Pons (tissue), 1 donor: ENCODE measurements around the gene ZFR.
A peak's percentile ranks its signal among the peaks of the same experiment; 100 is the strongest.
"Not testable (repeated sequence)": the region's sequence is repeated elsewhere in the genome, so short reads cannot be mapped to it uniquely, and the experiment has no call there.

Source experiments
- DNase-seq: peaks from one replicate; pipeline ENCODE4 v3.0.0-alpha.2; 2016; ENCODE audit warnings: low spot score

Gene ZFR

DNA sequence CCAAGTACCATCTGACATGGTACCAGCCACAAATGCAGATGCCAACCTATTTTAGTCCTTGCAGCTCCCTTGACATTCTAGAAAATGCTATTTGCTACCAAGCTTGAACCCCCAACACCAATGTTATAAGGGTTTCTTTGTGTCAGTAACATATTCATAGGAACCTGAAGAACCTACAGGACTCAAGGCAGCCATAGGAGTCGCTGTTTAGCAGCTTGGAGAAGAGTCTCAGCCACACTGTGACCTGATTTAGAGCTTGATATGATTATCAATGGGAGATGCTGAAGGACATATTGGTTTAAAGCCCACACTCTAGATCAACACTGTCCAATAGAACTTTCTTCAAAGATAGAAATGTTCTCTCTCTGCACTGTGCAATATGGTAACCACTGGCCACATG lies 6.4 kb upstream of the ZFR start:
- DNase-seq = no peak

DNA sequence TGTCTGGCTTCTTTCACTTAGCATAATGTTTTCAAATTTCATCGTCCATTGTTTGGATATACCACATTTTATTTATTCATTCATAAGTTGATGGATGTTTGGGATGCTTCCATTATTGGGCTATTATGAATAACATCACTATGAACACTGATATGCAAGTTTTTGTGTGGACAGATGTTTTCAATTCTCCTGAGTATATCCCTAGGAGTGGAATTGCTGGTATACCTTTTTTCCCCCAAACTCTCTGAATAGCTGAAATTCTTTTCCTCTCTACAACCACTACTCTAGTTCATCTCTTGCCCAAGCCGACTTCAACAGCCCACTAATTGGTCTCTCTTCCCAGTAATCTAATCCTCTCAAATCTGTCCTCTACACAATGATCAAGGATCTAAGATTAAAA lies 4.7 kb upstream of the ZFR start:
- no peak for DNase-seq

DNA sequence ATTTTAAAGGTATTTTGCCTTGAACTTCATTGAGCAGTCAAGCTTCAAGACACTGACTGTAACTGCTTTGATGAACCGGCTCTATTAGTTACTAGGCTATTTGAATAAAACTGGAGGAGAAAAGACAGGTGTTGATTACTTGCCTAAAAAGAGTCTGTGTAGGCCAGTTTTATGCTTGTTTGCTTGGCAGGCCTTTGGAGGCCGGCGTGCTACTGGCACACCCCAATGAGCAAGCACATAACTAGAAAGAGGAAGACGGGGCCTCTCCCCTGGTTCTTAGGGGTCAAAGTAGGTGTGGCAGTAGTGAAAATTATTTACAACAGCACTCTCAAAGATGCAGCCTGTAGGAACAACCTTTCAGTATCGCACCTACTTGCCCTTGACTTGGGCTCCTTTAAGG lies 2.1 kb upstream of the ZFR start:
- DNase-seq = no peak

DNA sequence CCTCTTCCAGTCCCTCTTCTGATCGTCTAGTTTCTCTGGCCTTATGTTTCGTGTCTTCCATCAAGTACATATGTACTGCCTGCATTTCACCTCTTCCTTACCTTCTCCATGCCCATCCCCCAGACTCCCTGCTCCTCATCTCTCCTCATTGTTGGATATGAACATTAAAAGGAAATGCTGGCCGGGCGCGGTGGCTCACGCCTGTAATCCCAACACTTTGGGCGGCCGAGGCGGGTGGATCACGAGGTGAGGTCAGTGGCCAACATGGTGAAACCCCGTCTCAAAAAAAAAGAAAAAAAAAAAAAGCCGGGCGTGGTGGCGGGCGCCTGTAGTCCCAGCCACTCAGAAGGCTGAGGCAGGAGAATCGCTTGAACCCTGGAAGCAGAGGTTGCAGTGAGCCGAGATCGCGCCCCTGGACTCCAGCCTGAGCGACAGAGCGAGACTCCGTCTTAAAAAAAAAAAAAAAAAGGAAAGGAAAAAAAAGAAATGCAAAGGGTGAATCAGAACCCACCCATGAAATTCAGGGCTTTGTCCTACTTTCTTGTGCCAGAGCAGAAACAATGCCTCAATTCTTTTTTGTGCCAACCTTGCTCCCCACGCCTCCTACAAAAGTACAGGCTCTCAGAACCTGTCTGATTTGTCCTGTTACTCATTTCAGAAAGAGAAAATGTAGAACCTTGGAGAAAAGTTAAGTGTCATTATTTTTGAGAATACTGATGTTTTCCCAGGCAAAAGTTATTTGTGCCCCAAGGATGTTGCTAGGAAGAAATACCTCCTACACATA lies 1.5 kb upstream of the ZFR start:
- DNase-seq = no peak

DNA sequence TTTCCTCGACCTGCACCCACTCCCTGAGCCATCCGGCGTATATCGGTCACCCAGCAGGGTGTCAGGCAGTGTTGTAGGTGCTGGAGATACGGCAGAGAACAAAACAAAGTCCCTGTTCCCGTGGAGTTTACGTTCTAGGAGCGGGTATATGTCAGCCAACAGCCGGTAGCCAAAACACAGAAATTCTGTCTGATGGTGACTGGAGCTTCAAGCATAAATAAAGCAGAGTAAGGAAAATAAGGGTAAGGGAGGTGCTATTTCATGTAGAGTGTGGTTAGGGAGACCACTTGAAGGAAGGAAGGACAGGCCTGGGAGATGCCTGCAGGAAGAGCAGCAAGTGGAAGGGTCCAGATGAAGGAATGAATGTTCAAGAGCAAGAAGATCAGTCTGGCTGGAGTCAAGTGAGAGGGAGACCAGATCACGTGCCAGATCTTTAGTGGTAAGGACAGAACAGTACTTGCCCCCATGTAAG lies 783 bp upstream of the ZFR start:
- DNase-seq = peak; percentile 7

DNA sequence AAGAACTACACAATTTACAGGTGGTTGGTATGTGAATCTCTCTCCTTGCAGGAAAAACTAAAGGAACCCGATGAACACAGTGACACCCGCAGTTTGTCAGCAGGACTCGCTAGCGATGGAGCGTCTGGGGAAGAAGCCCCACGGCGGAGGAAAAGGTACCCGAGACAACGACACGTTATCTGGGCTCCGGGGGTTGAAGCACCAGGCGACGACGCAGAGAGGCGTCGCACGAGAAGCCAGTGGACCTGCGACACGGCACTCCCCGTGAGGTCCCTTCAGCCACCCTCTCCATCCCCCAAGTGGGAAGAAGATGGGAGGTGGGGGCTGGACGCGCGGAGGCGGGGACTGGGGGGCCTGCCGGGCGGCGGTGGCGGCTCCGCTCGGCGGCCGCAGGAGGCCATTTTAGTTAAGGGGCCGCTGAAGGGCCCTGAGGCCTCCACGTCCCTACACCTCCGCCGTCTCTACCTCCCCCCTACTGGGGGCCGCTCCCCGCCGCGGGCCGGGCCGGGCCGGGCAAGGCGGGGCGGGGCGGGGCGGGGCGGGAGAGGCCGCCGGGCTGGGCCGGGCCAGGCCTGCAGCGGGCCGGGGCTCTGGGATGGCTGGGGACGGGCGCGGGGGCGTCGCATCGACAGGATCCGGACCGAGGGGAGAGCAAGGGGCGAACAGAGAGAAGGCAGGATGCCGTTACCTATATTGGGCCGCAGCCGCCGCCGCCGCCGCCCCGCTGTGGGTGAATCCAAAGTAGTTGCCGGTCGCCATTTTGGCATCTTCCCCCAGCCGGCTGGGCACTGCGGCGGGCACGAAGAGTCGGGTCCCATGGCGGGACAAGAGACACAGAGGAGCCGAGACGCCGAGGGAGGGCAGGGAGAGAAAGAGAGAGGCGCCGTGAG lies 754 bp downstream of the ZFR start:
- DNase-seq = peak; percentile 34

DNA sequence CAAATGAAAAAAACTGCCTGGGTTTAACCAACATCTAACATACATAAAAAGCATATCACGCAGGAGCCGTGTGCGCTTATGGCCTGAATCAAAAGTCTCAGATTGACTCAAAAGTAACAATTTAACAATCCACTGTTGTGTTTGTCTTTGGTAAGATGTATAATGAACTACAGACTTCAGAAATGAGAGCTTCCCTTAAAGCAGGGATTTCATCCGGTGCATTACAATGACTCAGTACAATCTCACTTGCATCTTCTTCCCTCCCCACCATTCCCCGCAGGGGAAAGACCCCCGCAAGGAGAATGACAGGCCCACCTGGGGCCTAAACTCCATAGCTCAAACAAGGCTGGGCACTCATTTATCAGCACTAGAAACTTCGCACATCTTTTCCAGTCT lies 1.4 kb downstream of the ZFR start:
- no peak for DNase-seq

DNA sequence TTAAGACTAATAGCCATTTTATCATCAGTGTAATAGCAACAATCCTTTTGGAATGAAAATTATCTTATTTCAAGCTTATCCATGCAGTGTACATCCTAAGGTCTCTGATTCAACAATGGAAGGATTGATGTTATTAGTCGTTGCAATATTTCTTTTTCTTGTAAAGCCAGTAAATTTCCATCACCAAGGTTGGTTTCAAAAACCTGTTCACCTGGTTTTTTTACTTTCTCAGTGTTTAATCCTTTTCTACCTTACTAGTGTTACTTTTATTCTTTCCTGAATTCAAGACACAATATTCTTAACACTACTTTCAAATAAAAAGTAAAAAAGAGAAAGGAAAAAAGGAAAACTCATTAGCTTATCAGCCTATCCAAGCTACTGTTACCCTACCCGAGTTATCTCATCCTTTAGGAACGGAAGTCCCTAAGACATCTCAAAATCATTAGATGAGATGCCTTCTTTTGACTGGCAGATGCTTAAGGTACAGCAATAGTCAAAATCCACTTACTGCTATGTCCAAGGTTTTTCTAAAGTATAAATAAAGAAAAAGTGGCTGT lies 5.4 kb downstream of the ZFR start:
- no peak for DNase-seq

DNA sequence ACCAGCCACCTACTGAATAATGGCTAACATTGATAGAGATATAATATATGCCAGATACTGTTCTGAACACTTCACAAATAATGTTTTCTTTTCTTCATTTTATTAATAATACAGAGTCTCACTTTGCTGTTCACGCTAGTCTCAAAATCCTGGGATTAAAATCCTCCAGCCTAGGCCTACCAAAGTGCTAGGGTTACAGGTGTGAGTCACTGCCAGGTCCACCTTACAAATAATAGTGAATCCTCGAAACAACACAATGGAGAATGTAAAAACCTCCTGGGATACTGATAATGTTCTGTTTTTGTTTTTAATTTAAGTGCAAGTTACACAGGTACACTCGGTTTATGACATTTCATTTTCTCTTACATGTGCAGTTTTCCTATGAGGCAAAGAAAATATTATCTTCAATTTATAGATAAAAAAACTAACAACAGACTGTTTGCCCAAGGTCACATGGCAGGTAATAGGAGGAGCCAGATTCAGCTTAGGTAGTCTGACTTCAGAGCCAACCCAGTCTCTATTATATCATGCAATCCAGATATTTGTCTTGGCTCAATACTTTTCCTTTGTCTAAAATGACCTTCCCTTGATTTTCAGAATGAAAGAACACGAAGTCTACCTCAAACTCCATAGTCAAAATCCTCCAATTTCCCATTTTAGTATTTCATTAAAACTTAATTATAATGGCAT lies 7.8 kb downstream of the ZFR start:
- no peak for DNase-seq

DNA sequence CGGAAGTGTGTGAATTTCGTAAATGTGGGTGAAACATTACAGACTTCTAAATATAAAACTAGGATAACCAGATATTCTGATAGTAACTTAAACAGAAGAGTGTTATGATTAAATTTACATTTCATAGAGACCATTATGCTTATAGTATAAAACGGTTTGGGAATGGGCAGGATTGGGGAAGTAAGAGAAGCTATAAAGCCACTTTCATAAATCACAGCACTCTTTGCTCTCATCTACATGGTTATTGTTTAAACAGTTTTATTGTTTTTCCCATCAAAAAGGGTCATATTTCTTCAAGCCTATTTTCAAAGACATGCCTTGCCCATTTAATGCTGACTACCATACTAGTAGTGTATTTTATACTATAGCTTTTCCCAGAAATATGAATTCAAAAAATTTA lies 9.2 kb downstream of the ZFR start:
- DNase-seq = no peak

DNA sequence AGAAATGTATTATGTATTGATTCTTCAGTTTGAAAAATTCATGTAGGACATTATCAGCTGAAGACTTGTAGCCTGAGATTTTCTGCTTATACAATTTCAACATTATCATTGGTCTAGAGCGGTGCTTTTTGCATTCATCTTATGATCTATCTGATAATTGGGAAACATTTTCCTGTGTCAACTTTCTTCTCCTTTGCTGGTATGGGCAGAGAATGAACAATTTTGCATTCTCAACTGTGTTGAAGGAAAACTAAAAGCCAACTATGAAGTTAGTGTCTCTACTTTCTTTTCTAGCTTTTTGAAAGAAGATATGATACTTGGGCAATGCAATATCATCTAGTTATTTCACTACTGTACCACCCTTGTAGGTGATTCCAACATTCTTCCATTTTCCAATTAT lies 10.3 kb downstream of the ZFR start:
- DNase-seq = no peak

DNA sequence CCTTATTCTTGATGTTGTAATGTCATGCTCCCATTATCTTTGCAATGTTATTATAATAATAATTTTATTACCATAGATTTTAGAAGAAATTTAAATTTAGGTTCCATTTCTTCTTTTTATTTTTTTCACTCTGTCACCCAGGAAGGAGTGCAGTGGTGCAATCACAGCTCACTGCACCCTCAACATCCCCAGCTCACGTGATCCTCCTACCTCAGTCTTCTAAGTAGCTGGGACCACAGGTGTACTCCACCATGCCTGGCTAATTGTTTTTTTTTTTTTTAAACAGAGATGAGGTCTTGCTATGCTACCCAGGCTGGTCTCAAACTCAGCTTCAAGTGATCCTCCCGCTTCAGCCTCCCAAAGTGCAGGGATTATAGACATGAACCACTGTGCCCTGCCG lies 11.9 kb downstream of the ZFR start:
- no peak for DNase-seq

DNA sequence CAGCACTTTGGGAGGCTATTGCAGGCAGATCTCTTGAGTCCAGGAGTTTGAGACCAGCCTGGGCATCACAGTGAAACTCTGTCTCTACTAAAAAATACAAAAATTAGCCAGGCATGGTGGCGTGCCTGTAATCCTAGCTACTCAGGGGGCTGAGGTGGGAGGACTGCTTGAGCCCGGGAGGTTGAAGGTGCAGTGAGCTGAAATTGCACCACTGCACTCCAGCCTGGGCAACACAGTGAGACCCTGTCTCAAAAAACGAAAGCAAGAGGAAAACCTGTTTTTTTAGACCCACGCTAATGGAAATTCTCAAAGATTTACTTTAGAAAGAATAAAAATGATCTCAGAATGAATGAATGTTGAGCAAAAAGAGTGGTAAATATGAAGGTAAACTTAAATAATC lies 13.7 kb downstream of the ZFR start:
- not testable (repeated sequence) for DNase-seq

DNA sequence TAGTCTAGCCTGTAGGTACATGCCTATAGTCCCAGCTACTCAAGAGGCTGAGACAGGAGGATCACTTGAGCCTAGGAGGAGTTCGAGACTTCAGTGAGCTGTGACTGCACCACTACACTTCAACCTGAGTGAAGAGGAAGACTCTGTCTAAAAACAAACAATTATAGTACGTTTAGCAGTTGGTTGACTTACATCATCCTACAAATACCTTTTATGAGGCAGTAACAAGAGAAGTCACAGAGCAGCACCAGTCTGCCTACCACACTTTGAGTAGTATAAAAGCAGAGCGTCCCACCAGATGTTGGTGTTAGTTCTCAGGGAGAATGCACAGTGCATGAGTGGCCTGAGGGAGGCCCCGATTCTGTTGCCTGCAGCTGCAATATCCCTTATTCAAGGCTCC lies 16.1 kb downstream of the ZFR start:
- no peak for DNase-seq

DNA sequence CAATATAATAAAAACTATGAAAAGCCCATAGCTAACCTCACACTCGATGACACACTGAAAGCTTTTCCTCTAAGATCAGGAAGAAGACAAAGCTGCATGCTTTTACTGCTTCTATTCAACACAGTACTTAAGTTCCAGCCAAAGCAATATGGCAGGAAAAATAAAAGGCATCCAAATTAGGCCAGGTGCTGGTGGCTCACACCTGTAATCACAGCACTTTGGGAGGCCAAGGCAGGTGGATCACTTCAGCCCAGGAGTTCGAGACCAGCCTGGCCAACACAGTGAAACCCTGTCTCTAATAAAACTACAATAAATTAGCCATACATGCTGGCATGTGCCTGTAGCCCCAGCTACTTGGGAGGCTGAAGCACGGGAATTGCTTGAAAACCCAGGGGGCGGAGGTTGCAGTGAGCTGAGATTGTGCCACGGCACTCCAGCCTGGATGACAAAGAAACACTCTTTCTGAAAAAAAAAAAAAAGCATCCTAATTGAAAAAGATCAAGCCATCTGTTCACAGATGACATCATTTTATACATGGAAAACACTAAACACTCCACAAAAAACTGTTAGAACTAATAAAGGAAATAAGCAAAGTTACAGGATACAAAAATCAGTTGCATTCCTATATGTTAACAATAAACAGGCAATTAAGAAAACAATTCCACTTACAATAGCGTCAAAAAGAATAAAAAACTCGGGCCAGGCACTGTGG lies 17.9 kb downstream of the ZFR start:
- no peak for DNase-seq

DNA sequence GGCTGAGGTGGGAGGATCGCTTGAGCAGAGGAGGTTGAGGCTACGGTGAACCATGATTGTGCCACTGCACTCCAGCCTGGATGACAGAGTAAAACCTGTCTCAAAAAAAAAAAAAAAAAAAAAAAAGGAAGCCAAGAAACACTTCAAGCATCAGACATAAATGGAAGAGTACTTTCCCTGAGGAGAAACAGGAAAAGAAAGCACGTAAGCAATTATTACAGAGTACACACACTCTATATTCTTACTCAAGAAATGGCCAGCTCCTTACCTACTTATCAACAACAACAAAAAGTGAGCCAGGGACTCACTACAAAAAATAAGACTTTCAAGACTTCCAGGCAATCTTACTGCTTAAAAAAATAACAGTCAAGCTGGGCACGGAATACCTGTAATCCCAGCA lies 21.8 kb downstream of the ZFR start:
- DNase-seq = no peak

DNA sequence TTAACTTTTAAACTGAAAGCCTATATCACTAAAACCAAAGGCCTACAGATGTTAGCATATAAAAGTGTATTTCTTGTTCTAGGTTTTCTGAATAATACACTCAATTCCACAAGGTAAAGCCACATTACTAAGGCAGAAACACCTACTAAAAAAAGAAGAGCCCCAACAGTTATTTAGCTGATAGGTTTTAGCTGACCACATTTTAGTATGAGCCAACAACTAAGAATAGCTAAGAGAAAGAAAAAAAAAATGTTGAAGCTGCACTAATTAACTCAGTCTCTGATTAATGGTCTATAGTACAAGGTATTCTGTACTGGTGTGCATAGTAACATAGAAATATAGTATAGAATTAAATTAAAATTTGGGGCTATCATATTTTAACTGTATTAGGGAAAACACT lies 23.5 kb downstream of the ZFR start:
- no peak for DNase-seq

DNA sequence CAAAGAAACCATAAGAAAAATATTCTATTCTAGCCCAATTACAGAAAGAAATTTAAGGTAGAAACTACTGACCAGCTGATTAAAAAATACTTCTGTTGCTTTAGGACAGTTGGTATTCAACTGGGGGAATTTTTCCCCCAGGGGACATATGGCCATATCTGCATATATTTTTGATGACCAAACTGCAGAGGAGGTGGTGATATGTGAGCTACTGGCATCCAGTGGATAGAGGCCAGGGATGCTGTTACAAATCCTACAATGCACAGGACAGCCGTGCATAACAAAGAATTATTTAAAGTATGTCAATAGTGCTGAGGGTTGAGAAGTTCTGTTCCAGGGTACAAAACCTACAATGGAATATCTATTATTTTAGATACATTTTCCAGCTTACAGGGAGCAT lies 24.0 kb downstream of the ZFR start:
- no peak for DNase-seq

DNA sequence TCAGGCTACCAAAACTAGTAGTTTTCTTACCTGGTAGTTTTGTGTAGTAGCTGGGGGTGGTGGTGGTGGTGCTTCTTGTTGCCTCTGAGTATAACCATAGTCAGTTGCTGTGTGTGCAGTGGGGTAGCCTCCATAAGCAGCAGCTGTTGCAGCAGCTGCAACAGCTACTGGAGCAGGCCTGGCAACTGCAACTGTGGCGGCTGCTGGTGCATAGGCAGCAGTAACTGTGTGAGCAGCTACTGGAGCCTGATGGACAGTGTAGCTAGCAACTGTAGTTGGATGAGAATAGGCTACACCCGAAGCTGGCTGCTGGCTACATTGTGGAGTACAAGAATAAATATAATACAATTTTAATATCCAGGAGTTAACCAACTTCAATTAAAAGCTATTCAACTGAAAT lies 24.7 kb downstream of the ZFR start:
- peak; percentile 13 for DNase-seq

DNA sequence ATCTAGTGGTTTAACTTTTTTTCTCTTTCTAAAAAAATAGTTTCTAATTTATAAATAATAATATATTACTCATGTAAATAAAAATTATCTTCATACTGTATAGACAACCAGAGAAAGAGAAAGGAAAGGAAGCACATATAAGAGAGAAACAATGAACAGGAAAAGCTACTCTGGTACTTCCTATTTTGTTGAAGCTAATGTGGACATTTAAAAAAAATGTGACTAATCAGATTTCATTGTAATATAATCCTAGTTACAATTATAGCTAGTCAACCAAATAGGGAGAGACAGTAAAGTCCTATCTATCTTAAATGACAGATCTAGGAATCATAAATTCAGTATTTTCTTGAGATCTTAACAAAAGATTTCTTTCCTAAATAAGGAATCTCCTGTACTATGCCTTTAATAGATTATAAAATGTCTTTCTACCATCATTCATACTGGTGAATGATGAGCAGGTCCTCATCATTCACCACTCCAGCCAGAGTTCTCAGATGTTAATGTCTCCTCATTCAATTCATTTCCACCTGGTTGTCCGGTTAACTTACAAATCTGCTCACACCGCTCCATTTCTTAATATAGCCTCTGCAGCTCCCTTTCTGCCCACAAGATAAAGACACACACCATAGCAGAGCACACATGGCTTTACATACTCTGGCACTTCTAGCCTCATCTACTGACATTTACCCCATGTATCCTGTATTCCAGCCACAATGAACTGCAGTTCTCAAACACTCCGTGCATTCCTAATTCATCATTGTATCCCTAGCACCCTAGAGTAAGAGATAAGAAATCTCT lies 30.9 kb downstream of the ZFR start:
- no peak for DNase-seq

DNA sequence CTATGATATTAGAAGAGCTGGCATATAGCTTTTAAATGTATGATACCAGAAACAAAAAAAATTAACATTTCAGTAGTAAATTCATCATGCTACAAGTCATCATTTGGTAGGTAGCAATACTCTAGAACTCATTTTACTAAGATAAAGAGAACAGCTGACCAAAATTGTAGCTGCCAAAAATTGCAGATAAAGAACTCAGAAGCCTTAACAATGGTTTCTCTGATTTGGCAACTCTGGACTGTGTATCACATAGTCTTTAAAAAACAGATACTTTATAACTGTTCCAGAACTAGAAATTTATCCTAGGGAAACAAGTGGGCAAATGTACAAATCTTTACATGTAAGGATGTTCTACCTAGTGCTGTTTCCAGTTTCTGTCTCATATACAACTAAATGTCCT lies 33.9 kb downstream of the ZFR start:
- DNase-seq = no peak
